K562 (cell line): ENCODE measurements around the gene RHPN2. TPM values are rescaled to one million over a fixed set of nuclear protein-coding genes. Genes with fewer than 3 reads are reported as not detected.
"Not testable (repeated sequence)": the region's sequence is repeated elsewhere in the genome, so short reads cannot be mapped to it uniquely, and the experiment has no call there.

ENCODE experiments used
- ATAC-seq: fragments of 200-7000 bp; cut with Tn5 transposase; 3 replicates; pipeline ENCODE4 v1.9.1; 2020; ENCODE audit warnings: moderate library complexity
- BruUV-seq: library from RNA; stranded (reverse); fragments of 400-500 nt; replicated peaks from 2 replicates; lab custom pipeline; 2021; lab: Mats Ljungman, UMichigan
- CTCF ChIA-PET: fragments of 300-600 bp; formaldehyde crosslinking; extraction: SDS; loops from one replicate; lab custom pipeline; 2021; ENCODE audit warnings: low intra/inter-chr PET ratio; lab: Yijun Ruan, JAX
- POLR2A ChIA-PET: fragments of 300-600, 350-650 bp; sonication (Branson Sonifier 250); formaldehyde crosslinking; extraction: SDS; loops from one replicate; lab custom pipeline; 2021; ENCODE audit warnings: antibody characterized with exemption, inconsistent platforms; lab: Yijun Ruan, JAX
- DNase-seq, 4 experiments: peaks; one replicate each; pipeline versions ENCODE4 v3.0.0 to v3.0.0-alpha.2; 2011 to 2018; ENCODE audit warnings: low spot score in 3 of 4, mixed read lengths in 3 of 4; ENCODE audit errors: extremely low read depth in 1 of 4
- FAIRE-seq: peaks from 2 replicates; lab custom pipeline; 2011; peaks lifted over from hg19 to GRCh38; lab: Jason Lieb, UNC
- H2AFZ ChIP-seq: 2 replicates; pipeline ENCODE4 v1.6.0; 2011; ENCODE audit warnings: low read depth, low read length, control low read depth, inconsistent platforms
- H3K27ac ChIP-seq: fragments of 200-600 bp; 3 replicates; pipeline ENCODE4 v1.8.0; 2011; ENCODE audit warnings: low read depth, mild to moderate bottlenecking, control low read depth, inconsistent platforms, low read length, moderate library complexity, mixed read lengths; ENCODE audit errors: extremely low read depth
- H3K27me3 ChIP-seq, 2 experiments: fragments of 300-600 bp in 1 of 2; 2 replicates in 1 of 2; 3 replicates in 1 of 2; pipeline versions ENCODE4 v1.6.0 to v1.8.0; 2011; ENCODE audit warnings: inconsistent platforms in 2 of 2, low read length in 2 of 2, mild to moderate bottlenecking in 1 of 2, mixed read lengths in 1 of 2, moderate library complexity in 1 of 2; ENCODE audit not compliant: control insufficient read depth in 2 of 2, insufficient read depth in 2 of 2
- H3K36me3 ChIP-seq: fragments of 300-600 bp; 3 replicates; pipeline ENCODE4 v1.8.0; 2011; ENCODE audit warnings: mild to moderate bottlenecking, low read length, inconsistent platforms; ENCODE audit not compliant: control insufficient read depth, insufficient read depth
- H3K4me1 ChIP-seq, 2 experiments: fragments of 200-600 bp in 1 of 2; replicated peaks in 1 of 2; 2 replicates in 1 of 2; 3 replicates in 1 of 2; pipeline versions ENCODE4 v1.5.1 to v1.8.0; 2011; ENCODE audit warnings: inconsistent platforms in 2 of 2, low read length in 2 of 2, mild to moderate bottlenecking in 1 of 2, mixed read lengths in 1 of 2, moderate library complexity in 1 of 2; ENCODE audit not compliant: control insufficient read depth in 2 of 2, insufficient read depth in 2 of 2
- H3K4me2 ChIP-seq: 2 replicates; pipeline ENCODE4 v1.6.1; 2011; ENCODE audit warnings: low read length, control low read depth, inconsistent platforms, mixed read lengths; ENCODE audit not compliant: insufficient read depth
- H3K4me3 ChIP-seq: fragments of 200-600 bp; sonication (generic), shearing (Covaris generic); 2 replicates; pipeline ENCODE4 v1.5.1; 2016; ENCODE audit warnings: control low read depth, inconsistent platforms
- H3K79me2 ChIP-seq: fragments of 200-600 bp; 3 replicates; pipeline ENCODE4 v1.8.0; 2011; ENCODE audit warnings: low read length, inconsistent platforms; ENCODE audit not compliant: control insufficient read depth, insufficient read depth
- H3K9ac ChIP-seq, 2 experiments: 2 replicates each; pipeline versions ENCODE4 v1.6.0 to v1.6.1; 2011; ENCODE audit warnings: low read depth in 2 of 2, low read length in 2 of 2, control low read depth in 1 of 2, inconsistent platforms in 1 of 2, mild to moderate bottlenecking in 1 of 2, mixed read lengths in 1 of 2; ENCODE audit not compliant: insufficient read depth in 1 of 2
- H3K9me1 ChIP-seq: one replicate; pipeline ENCODE4 v1.6.0; 2011; ENCODE audit warnings: inconsistent platforms, mild to moderate bottlenecking, low read length, moderate library complexity; ENCODE audit not compliant: control insufficient read depth, insufficient read depth
- H3K9me3 ChIP-seq: replicated peaks from 2 replicates; pipeline ENCODE4 v1.5.1; 2011; ENCODE audit warnings: low read depth, low read length, inconsistent platforms; ENCODE audit not compliant: control insufficient read depth, insufficient read depth
- H4K20me1 ChIP-seq: replicated peaks from 2 replicates; pipeline ENCODE4 v1.6.1; 2011; ENCODE audit warnings: low read length, inconsistent platforms, mixed read lengths; ENCODE audit not compliant: control insufficient read depth, insufficient read depth
- ARID1B ChIP-seq: fragments of 450-650 bp; IDR thresholded peaks from 2 replicates; pipeline ENCODE4 v1.6.1; 2016; ENCODE audit warnings: antibody characterized with exemption, mild to moderate bottlenecking, inconsistent platforms
- CHD1 ChIP-seq: fragments of 200-600 bp; sonication (generic); IDR thresholded peaks from one replicate; pipeline ENCODE4 v1.6.1; 2012; ENCODE audit warnings: mild to moderate bottlenecking, moderate library complexity, low read length, inconsistent platforms
- HDAC8 ChIP-seq: fragments of 450-650 bp; IDR thresholded peaks from 2 replicates; pipeline ENCODE4 v1.6.1; 2016; ENCODE audit warnings: mild to moderate bottlenecking, missing genetic modification characterization, moderate library complexity, missing compliant biosample characterization
- IFI16 ChIP-seq: fragments of 250-450 bp; sonication (Bioruptor Pico); IDR thresholded peaks from 2 replicates; pipeline ENCODE4 v2.1.2; 2022; ENCODE audit warnings: mild to moderate bottlenecking, inconsistent platforms
- MEF2D ChIP-seq: conservative IDR thresholded peaks from 2 replicates; pipeline ENCODE4 v1.6.1; 2016; ENCODE audit warnings: low read depth, missing genetic modification characterization, missing compliant biosample characterization
- ZFP30 ChIP-seq: fragments of 250-450 bp; sonication (Bioruptor Pico); IDR thresholded peaks from 2 replicates; pipeline ENCODE4 v1.8.0; 2022; ENCODE audit warnings: moderate library complexity, mild to moderate bottlenecking, inconsistent platforms, borderline replicate concordance
- ZNF184 ChIP-seq: sonication (generic); formaldehyde crosslinking; IDR thresholded peaks from 2 replicates; pipeline ENCODE4 v1.5.0; 2020; ENCODE audit warnings: missing genetic modification reagents
- ZNF311 ChIP-seq: fragments of 250-450 bp; sonication (Bioruptor Pico); IDR thresholded peaks from 2 replicates; pipeline ENCODE4 v1.4.0; 2020; ENCODE audit warnings: mild to moderate bottlenecking, moderate library complexity
- WGBS: fragments of 100-300 bp; shearing (Covaris generic); methylation state at CpG from one replicate; pipeline ENCODE4 v1.1.6; 2016; ENCODE audit warnings: low coverage, mixed read lengths; ENCODE audit not compliant: insufficient coverage; ENCODE audit errors: missing lambda C conversion rate; 5-methylcytosine and 5-hydroxymethylcytosine counted together
- in situ Hi-C: fragments of 300-500 bp; cut with MboI; formaldehyde crosslinking; loops from 4 replicates; pipeline ENCODE4 v1.15.0; 2018; ENCODE audit warnings: inconsistent platforms, mixed read lengths
- intact Hi-C: fragments of 100-400 bp; cut with micrococcal nuclease; formaldehyde crosslinking; loops from 2 replicates; pipeline ENCODE4 v1.14.2; 2022
- polyA plus RNA-seq, 8 experiments: library from polyadenylated mRNA; depleted of rRNA in 4 of 8; stranded (reverse) in 5 of 8; unstranded in 3 of 8; fragments of >200 nt; fragmentation: Nextera tagmentation in 2 of 8; fragmentation: Illumina TruSeq in 1 of 8; extraction: Ambion mirVana in 2 of 8; extraction: Trizol in 1 of 8; gene quantifications; 2 replicates each; pipeline versions ENCODE4 v1.2.1 to v1.2.3, GENCODE V29; 2011 to 2014; ENCODE audit warnings: inconsistent platforms in 1 of 8, missing spikeins in 1 of 8
- total RNA-seq, 7 experiments: library from RNA; depleted of rRNA in 6 of 7; stranded (reverse); fragments of >200 nt in 6 of 7; fragmentation: Illumina TruSeq in 2 of 7; extraction: Trizol in 2 of 7; gene quantifications; 2 replicates each; pipeline versions ENCODE4 v1.2.1 to v1.2.3, GENCODE V29; 2011 to 2021; ENCODE audit warnings: low replicate concordance in 1 of 7
- TF ChIP-seq, protein P1 (sequence below): sonication (generic); formaldehyde crosslinking; IDR thresholded peaks from 2 replicates; pipeline ENCODE4 v1.8.0; 2022; ENCODE audit warnings: mild to moderate bottlenecking, missing genetic modification reagents
- TF ChIP-seq, protein P2 (sequence below), 2 experiments: fragments of 200-800 bp in 1 of 2; sonication (Bioruptor generic) in 1 of 2; sonication (generic) in 1 of 2; formaldehyde crosslinking in 1 of 2; IDR thresholded peaks in 1 of 2; conservative IDR thresholded peaks in 1 of 2; 2 replicates each; pipeline versions ENCODE4 v1.5.0 to v1.6.1; 2016 to 2020; ENCODE audit warnings: missing compliant biosample characterization in 1 of 2, missing genetic modification characterization in 1 of 2, missing genetic modification reagents in 1 of 2
- TF ChIP-seq, protein P3 (sequence below): sonication (generic); formaldehyde crosslinking; IDR thresholded peaks from 2 replicates; pipeline ENCODE4 v1.8.0; 2022; ENCODE audit warnings: mild to moderate bottlenecking, missing genetic modification reagents

Gene RHPN2
- total and polyA plus RNA-seq, 9 of the 15 experiments (the other 6 are each of a cell fraction or from before 2014, with no cell fraction given), result 0.63 to 9.9 (median 3.2) TPM

DNA sequence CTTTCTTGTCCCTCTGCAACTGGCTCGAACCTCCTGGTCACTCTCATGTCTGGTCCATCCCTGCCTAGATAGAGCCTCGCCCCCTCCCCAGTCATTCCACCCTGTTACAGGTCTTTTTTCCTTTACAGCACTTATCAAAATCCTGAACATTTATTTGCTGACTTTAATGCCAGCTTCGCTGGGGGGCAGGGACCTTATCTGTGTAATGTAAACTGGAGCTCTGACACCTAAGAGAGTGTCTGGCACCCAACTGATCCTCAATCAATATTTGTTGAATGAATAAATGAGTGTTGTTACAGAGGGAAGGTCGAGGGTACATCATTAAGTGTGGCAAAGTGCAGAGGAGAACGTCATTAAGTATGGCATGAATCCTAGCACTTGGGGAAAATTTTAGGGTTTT is 76.0 kb downstream of the RHPN2 start:
- H3K4me1 ChIP-seq, result no peaks in the 10 kb centered on the region
- no peaks in the 10 kb centered on the region for H3K27me3 ChIP-seq
- no peaks in the 10 kb centered on the region for H3K79me2 ChIP-seq
- H3K9me3 ChIP-seq, result no peaks in the 10 kb centered on the region
- no peak overlapping the region for H2AFZ ChIP-seq
- WGBS, result 27% methylated on average over 5 of the region's 5 CpGs
- FAIRE-seq, result no peak
- ChIA-PET CTCF (no interaction called here), POLR2A (no interaction called here)
- BruUV-seq, result no TSS peak
- in situ Hi-C loops (no loop called here), intact Hi-C loops (no loop called here)
- no peak overlapping the region for H3K27ac ChIP-seq
- H3K4me2 ChIP-seq, result no peak overlapping the region
- no peak for ATAC-seq
- H3K9ac ChIP-seq, result no peak overlapping the region
- H3K9me1 ChIP-seq, result no peaks in the 10 kb centered on the region
- TF ChIP-seq ZFP30 (no peak), HDAC8 (tag) (no peak), CHD1 (no peak), MEF2D (tag) (no peak), ZNF311 (CRISPR knock-in tag) (no peak), IFI16 (CRISPR knock-in tag) (no peak), ARID1B (no peak), ZNF184 (CRISPR knock-in tag) (no peak)
- TF ChIP-seq, protein P1, sequence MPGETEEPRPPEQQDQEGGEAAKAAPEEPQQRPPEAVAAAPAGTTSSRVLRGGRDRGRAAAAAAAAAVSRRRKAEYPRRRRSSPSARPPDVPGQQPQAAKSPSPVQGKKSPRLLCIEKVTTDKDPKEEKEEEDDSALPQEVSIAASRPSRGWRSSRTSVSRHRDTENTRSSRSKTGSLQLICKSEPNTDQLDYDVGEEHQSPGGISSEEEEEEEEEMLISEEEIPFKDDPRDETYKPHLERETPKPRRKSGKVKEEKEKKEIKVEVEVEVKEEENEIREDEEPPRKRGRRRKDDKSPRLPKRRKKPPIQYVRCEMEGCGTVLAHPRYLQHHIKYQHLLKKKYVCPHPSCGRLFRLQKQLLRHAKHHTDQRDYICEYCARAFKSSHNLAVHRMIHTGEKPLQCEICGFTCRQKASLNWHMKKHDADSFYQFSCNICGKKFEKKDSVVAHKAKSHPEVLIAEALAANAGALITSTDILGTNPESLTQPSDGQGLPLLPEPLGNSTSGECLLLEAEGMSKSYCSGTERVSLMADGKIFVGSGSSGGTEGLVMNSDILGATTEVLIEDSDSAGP (CRISPR knock-in tag), result no peak
- TF ChIP-seq, protein P2, sequence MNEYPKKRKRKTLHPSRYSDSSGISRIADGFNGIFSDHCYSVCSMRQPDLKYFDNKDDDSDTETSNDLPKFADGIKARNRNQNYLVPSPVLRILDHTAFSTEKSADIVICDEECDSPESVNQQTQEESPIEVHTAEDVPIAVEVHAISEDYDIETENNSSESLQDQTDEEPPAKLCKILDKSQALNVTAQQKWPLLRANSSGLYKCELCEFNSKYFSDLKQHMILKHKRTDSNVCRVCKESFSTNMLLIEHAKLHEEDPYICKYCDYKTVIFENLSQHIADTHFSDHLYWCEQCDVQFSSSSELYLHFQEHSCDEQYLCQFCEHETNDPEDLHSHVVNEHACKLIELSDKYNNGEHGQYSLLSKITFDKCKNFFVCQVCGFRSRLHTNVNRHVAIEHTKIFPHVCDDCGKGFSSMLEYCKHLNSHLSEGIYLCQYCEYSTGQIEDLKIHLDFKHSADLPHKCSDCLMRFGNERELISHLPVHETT (CRISPR knock-in tag; conservative IDR thresholded peaks at IDR 0.05 in 1 of 2, IDR thresholded peaks at IDR 0.05 in 1 of 2), result no peak
- TF ChIP-seq, protein P3, sequence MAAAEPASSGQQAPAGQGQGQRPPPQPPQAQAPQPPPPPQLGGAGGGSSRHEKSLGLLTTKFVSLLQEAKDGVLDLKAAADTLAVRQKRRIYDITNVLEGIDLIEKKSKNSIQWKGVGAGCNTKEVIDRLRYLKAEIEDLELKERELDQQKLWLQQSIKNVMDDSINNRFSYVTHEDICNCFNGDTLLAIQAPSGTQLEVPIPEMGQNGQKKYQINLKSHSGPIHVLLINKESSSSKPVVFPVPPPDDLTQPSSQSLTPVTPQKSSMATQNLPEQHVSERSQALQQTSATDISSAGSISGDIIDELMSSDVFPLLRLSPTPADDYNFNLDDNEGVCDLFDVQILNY (CRISPR knock-in tag), result no peak
- DNase-seq, result peak in 1 of 4 experiments; percentile 1
- H3K4me3 ChIP-seq, result no peak overlapping the region
- H3K36me3 ChIP-seq, result no peaks in the 10 kb centered on the region
- H4K20me1 ChIP-seq, result no peaks in the 10 kb centered on the region

DNA sequence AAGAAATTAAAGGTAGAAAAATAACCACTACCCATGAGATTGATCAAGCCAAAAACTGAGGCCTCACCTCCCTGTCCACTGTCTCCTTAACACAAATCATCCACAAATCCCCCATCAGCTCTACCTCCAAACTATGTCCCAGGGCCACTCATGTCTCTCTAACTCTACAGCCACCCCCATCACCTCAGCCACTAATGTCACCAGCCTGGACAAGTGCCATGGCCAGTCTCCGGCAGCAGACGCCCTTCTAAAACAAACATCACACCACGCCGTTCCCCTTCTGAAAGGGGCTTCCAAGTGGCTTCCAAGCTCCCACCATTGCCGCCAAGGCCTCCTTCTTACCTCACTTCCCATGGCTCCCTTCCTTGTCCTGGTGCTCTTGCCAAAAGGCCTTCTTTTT is 76.4 kb downstream of the RHPN2 start:
- H3K9ac ChIP-seq, H3K36me3 ChIP-seq, H3K27me3 ChIP-seq, H3K9me3 ChIP-seq, H3K4me1 ChIP-seq, ATAC-seq, H3K9me1 ChIP-seq, H3K4me2 ChIP-seq, BruUV-seq, H2AFZ ChIP-seq, CTCF ChIA-PET, FAIRE-seq, H3K27ac ChIP-seq, H4K20me1 ChIP-seq, H3K79me2 ChIP-seq, H3K4me3 ChIP-seq, DNase-seq, in situ Hi-C loops, intact Hi-C loops, POLR2A ChIA-PET: not testable (repeated sequence)
- WGBS, result 81% methylated on average over 5 of the region's 5 CpGs
